Prostate gland (tissue), 2 donors: ENCODE data around the gene NCOA4. TPM values are rescaled to one million over a fixed set of nuclear protein-coding genes. Genes with fewer than 3 reads are reported as not detected.
A peak's percentile ranks its signal among the peaks of the same experiment; 100 is the strongest.

Experiments
- DNase-seq: peaks from one replicate; pipeline ENCODE4 v3.0.0-alpha.2; 2019; ENCODE audit warnings: low spot score
- H3K27ac ChIP-seq, 2 donors: fragments of 200-600 bp; sonication (generic); 2 replicates each; pipeline ENCODE4 v1.5.1; 2017 to 2019
- H3K27me3 ChIP-seq: fragments of 200-600 bp; sonication (generic); replicated peaks from 2 replicates; pipeline ENCODE4 v1.5.1; 2019; ENCODE audit not compliant: insufficient read depth
- H3K36me3 ChIP-seq, 2 donors: fragments of 200-600 bp; sonication (generic); 1 replicate in 1 of 2; 2 replicates in 1 of 2; pipeline versions ENCODE4 v1.5.1 to v1.8.1; 2017 to 2019
- H3K4me1 ChIP-seq: fragments of 200-600 bp; sonication (generic); replicated peaks from 2 replicates; pipeline ENCODE4 v1.5.1; 2019
- H3K4me3 ChIP-seq, 2 donors: fragments of 200-600 bp; sonication (generic); 2 replicates each; pipeline ENCODE4 v1.5.1; 2017 to 2019
- H3K9me3 ChIP-seq: fragments of 200-600 bp; sonication (generic); 2 replicates; pipeline ENCODE4 v1.5.1; 2017
- POLR2A ChIP-seq: fragments of 450-650 bp; IDR thresholded peaks from one replicate; pipeline ENCODE4 v1.6.1; 2016; ENCODE audit warnings: antibody characterized with exemption, mild to moderate bottlenecking
- POLR2AphosphoS5 ChIP-seq: sonication (generic); formaldehyde crosslinking; IDR thresholded peaks from one replicate; pipeline ENCODE4 v1.6.1; 2017; ENCODE audit warnings: antibody characterized with exemption
- WGBS: methylation state at CpG from one replicate; pipeline ENCODE4 v1.1.5; 2018; 5-methylcytosine and 5-hydroxymethylcytosine counted together
- intact Hi-C: fragments of 100-400 bp; cut with DNase I; formaldehyde crosslinking; loops from one replicate; pipeline ENCODE4 v1.14.2; 2022
- total RNA-seq, 2 donors: library from RNA; depleted of rRNA; stranded (reverse); fragments of >200 nt; gene quantifications; one replicate each; pipeline ENCODE4 v1.1.0, GENCODE V29; 2016
- TF ChIP-seq, protein P1 (sequence below), 4 experiments: fragments of 200-600 bp in 2 of 4; fragments of 450-650 bp in 2 of 4; sonication (generic) in 2 of 4; IDR thresholded peaks; 1 replicate in 3 of 4; 2 replicates in 1 of 4; pipeline ENCODE4 v1.5.1; 2016 to 2019; ENCODE audit warnings: antibody characterized with exemption in 4 of 4, mild to moderate bottlenecking in 2 of 4, moderate library complexity in 2 of 4

Gene NCOA4
- total RNA-seq, 2 donors from 2014 or later: 131 to 434 TPM

GRCh38 chr10:46048152-46048551 lies 17.7 kb upstream of the NCOA4 start:
- H3K9me3 ChIP-seq: no peaks in the 10 kb centered on the region
- H3K27ac ChIP-seq: peak overlapping the region; percentile 24 to 80
- H3K36me3 ChIP-seq: no peaks in the 10 kb centered on the region
- intact Hi-C loops: no loop called here
- TF ChIP-seq, protein P1, sequence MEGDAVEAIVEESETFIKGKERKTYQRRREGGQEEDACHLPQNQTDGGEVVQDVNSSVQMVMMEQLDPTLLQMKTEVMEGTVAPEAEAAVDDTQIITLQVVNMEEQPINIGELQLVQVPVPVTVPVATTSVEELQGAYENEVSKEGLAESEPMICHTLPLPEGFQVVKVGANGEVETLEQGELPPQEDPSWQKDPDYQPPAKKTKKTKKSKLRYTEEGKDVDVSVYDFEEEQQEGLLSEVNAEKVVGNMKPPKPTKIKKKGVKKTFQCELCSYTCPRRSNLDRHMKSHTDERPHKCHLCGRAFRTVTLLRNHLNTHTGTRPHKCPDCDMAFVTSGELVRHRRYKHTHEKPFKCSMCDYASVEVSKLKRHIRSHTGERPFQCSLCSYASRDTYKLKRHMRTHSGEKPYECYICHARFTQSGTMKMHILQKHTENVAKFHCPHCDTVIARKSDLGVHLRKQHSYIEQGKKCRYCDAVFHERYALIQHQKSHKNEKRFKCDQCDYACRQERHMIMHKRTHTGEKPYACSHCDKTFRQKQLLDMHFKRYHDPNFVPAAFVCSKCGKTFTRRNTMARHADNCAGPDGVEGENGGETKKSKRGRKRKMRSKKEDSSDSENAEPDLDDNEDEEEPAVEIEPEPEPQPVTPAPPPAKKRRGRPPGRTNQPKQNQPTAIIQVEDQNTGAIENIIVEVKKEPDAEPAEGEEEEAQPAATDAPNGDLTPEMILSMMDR (IDR thresholded peaks at IDR 0.05): no peak
- TF ChIP-seq POLR2AphosphoS5: peak; percentile 25
- TF ChIP-seq POLR2A: no peak
- H3K4me3 ChIP-seq: no peak overlapping the region
- no peaks in the 10 kb centered on the region for H3K27me3 ChIP-seq
- DNase-seq: no peak
- H3K4me1 ChIP-seq: peaks cover 10% of the 10 kb centered on the region
- WGBS: 31% methylated on average over 2 of the region's 2 CpGs

GRCh38 chr10:46046261-46046660 lies 15.8 kb upstream of the NCOA4 start, which contains the start of gene MSMB:
Gene MSMB, minus strand, starts transcription at chr10:46046269. Its CDS starts 32 bp downstream, at chr10:46046237.
- no peaks in the 10 kb centered on the region for H3K9me3 ChIP-seq
- peak within 1 kb of the TSS; percentile 26 to 80 for H3K27ac ChIP-seq
- peak within 1 kb of the TSS in 1 of 2 donors; percentile 33 for H3K4me3 ChIP-seq
- H3K4me1 ChIP-seq: peaks cover 4% of the 10 kb centered on the region
- no peaks in the 10 kb centered on the region for H3K27me3 ChIP-seq
- no peaks in the 10 kb centered on the region for H3K36me3 ChIP-seq
- intact Hi-C loops: no loop called here
- no peak for DNase-seq
- WGBS: 73% methylated on average over 7 of the region's 7 CpGs
- peak; percentile 69 for TF ChIP-seq POLR2AphosphoS5
- TF ChIP-seq POLR2A: no peak
- TF ChIP-seq, protein P1 (IDR thresholded peaks at IDR 0.05): no peak

DNA sequence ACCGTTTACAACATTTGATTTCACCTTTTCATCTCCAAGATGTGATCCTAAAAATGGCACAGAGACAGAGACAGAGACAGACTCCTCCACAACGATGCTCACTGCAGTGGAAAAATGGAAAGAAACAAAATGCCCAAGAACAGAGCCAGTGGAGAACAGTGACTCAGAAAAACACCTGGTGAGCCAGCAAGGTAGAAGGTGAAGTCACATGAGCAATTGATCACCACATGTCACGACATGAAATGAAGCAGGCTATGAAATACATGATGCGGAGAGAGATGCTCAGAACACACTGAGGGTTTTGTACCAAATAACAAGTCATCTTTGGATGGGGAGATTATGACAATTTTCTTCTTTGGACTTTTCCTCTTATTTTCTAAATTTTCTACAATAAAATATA lies 12.1 kb upstream of the NCOA4 start:
- intact Hi-C loops: no loop called here
- H3K27ac ChIP-seq: peak overlapping the region; percentile 7 to 80
- 44% methylated on average over 4 of the region's 4 CpGs for WGBS
- H3K4me1 ChIP-seq: no peaks in the 10 kb centered on the region
- peak overlapping the region in 1 of 2 donors; percentile 23 for H3K4me3 ChIP-seq
- TF ChIP-seq POLR2AphosphoS5 (no peak), POLR2A (no peak)
- TF ChIP-seq, protein P1 (IDR thresholded peaks at IDR 0.05): no peak
- H3K36me3 ChIP-seq: no peaks in the 10 kb centered on the region
- H3K9me3 ChIP-seq: no peaks in the 10 kb centered on the region
- DNase-seq: no peak
- no peaks in the 10 kb centered on the region for H3K27me3 ChIP-seq

DNA sequence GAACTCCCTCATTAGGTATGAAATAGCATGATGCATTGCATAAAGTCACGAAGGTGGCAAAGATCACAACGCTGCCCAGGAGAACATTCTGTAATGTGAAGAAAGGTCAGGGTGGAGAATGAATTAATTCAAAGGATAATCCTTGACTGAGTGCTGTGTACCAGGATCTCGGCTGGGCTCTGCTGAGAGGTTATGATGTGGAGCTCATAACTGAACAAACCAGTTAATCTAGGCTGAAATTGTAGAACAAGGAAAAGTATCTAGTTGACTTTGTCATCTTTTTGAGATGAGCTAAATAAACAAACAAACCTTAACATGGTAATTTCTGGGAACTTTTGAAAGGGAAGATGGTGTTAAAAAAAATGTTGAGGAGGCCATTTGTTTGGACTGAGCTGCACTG lies 9.6 kb upstream of the NCOA4 start:
- Histone ChIP-seq H3K27ac (peak overlapping the region; percentile 64 to 80), H3K9me3 (no peaks in the 10 kb centered on the region), H3K4me1 (no peaks in the 10 kb centered on the region), H3K4me3 (peak overlapping the region in 1 of 2 donors; percentile 3), H3K27me3 (no peaks in the 10 kb centered on the region), H3K36me3 (no peaks in the 10 kb centered on the region)
- TF ChIP-seq POLR2AphosphoS5 (peak; percentile 61), POLR2A (no peak)
- TF ChIP-seq, protein P1 (IDR thresholded peaks at IDR 0.05): no peak
- no peak for DNase-seq
- WGBS: 65% methylated on average over 3 of the region's 3 CpGs
- intact Hi-C loops: no loop called here

DNA sequence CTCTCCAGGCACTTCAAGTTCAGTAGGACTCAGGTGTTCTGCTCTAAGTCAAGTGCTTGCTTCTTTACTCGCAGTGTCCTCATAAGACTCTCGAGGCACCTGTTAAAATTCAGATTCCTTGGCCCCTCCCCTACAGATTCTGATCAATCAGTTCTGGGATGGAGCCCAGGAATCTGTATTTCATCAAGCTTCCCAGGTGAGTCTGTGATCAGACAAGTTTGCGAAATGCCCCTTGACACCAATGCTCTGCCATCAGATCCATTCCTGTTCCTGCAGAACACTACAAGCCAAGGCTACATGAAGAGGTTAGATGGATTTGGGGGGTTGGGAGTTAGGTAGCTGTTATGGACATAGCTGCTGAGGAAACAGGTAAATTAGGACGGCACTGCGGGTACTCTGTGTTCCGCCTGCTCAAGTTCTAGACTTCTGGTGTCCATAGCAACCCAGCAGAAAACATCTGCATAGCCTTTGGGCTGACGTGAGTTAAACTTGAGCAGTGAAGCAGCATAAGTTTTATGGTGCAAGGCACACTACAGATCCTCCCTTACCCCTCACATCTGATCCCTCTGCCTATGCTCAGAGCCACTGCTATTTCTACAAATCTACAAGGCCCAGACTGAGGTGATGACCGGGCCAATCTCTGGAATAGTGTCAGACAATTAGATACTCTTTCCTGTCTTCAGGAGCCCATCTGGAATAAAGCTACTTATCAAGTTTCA lies 6.8 kb upstream of the NCOA4 start:
- 82% methylated on average over 8 of the region's 8 CpGs for WGBS
- Histone ChIP-seq H3K27ac (peak overlapping the region; percentile 51 to 80), H3K36me3 (no peaks in the 10 kb centered on the region), H3K27me3 (no peaks in the 10 kb centered on the region), H3K4me3 (no peak overlapping the region), H3K4me1 (no peaks in the 10 kb centered on the region), H3K9me3 (no peaks in the 10 kb centered on the region)
- intact Hi-C loops: no loop called here
- TF ChIP-seq, protein P1 (IDR thresholded peaks at IDR 0.05): no peak
- TF ChIP-seq POLR2A (no peak), POLR2AphosphoS5 (no peak)
- no peak for DNase-seq
